ENCODE results near the gene TMC7. TPM values are rescaled to one million over a fixed set of nuclear protein-coding genes. Genes with fewer than 3 reads are reported as not detected.
"Not testable (repeated sequence)": the region's sequence is repeated elsewhere in the genome, so short reads cannot be mapped to it uniquely, and the experiment has no call there.

The TMC7 gene
- total RNA-seq, 2 experiments from 2014 or later = not detected

DNA sequence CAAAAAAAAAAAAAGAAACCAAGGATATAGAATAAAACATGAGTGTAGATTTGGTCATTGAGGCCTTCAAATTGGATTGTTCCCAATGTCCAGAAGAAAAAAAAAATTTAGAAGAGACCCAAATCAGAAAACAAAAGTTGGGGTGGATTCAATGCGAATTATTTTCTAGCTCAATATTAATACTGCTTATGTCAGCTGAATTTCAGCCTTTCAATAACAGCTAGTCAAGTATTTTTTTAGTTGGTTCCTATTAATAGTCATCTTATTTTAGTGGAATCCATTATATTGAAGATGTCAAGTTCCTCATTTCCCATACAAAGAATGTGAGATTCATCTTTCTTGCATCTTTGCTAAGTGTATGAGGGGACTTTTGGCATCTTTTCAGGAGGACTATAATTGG lies 1.5 kb downstream of the TMC7 start:
- DNase-seq; intact Hi-C loops (cut with micrococcal nuclease); H3K36me3 Mint-ChIP-seq (ENCODE audit: low read depth); H3K4me3 Mint-ChIP-seq; H3K4me1 Mint-ChIP-seq (ENCODE audit: low read depth); H3K27ac Mint-ChIP-seq; H3K9me3 Mint-ChIP-seq: not testable (repeated sequence)
- peaks cover 27% of the 10 kb centered on the region for H3K27me3 Mint-ChIP-seq (ENCODE audit: low read depth)
- CTCF ChIA-PET = interaction anchor here (0.6 kb wide), 1 partner anchor 180 kb away, joined by 3 read pairs; no protein-coding TSS in a partner anchor

DNA sequence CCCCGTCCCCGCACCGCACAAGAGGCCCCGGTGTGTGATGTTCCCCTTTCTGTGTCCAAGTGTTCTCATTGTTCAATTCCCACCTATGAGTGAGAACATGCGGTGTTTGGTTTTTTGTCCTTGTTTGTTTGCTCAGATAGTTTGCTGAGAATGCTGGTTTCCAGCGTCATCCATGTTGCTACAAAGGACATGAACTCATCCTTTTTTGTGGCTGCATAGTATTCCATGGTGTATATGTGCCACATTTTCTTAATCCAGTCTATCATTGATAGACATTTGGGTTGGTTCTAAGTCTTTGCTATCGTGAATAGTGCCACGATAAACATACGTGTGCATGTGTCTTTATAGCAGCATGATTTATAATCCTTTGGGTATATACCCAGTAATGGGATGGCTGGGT lies 8.0 kb downstream of the TMC7 start:
- H3K27me3 Mint-ChIP-seq (ENCODE audit: low read depth); H3K9me3 Mint-ChIP-seq; H3K4me3 Mint-ChIP-seq; intact Hi-C loops (cut with micrococcal nuclease); H3K27ac Mint-ChIP-seq; H3K36me3 Mint-ChIP-seq (ENCODE audit: low read depth); H3K4me1 Mint-ChIP-seq (ENCODE audit: low read depth); DNase-seq; CTCF ChIA-PET: not testable (repeated sequence)

DNA sequence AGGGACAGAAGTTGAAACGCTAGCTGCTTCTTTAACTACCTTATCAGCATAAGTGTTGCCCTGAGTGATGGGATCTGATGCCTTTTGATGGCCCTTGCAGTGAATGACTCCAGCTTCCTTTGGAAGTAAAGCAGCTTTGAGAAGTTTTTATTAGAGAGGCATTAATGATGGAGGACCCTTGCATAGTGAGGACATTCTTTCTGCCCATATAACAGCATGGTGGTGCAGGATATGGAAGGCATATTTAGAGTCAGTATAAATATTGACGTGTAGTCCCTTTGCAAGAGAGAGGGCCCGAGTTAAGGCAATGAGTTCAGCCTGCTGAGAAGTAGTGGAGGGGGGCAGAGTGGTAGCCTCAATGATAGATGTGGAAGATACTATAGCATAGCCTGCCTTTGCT lies 9.8 kb downstream of the TMC7 start:
- H3K9me3 Mint-ChIP-seq; H3K4me3 Mint-ChIP-seq; DNase-seq; H3K36me3 Mint-ChIP-seq (ENCODE audit: low read depth); H3K4me1 Mint-ChIP-seq (ENCODE audit: low read depth); CTCF ChIA-PET; intact Hi-C loops (cut with micrococcal nuclease); H3K27ac Mint-ChIP-seq; H3K27me3 Mint-ChIP-seq (ENCODE audit: low read depth): not testable (repeated sequence)

DNA sequence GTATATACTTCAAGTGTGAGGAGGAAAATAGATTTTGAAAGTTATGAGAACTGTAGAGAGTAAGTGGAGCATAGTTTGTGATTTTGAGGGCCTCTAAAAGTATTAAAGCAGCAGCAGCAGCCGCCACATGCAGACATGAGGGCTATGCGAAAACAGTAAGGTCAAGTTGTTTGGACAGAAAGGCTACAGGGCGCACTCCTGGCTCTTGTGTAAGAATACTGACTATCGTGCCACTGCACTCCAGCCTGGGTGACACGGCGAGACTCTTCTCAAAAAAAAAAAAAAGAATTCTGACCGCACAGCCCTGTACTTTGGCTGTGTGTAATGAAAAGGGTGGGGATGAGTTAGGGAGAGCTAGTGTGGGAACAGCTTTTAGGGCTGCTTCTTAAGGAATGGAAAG lies 10.4 kb downstream of the TMC7 start:
- H3K27ac Mint-ChIP-seq; intact Hi-C loops (cut with micrococcal nuclease); H3K36me3 Mint-ChIP-seq (ENCODE audit: low read depth); H3K9me3 Mint-ChIP-seq; H3K27me3 Mint-ChIP-seq (ENCODE audit: low read depth); H3K4me1 Mint-ChIP-seq (ENCODE audit: low read depth); H3K4me3 Mint-ChIP-seq; DNase-seq: not testable (repeated sequence)
- CTCF ChIA-PET = interaction anchor here (0.9 kb wide), 1 partner anchor 11 kb away, joined by 4 read pairs; no protein-coding TSS in a partner anchor

DNA sequence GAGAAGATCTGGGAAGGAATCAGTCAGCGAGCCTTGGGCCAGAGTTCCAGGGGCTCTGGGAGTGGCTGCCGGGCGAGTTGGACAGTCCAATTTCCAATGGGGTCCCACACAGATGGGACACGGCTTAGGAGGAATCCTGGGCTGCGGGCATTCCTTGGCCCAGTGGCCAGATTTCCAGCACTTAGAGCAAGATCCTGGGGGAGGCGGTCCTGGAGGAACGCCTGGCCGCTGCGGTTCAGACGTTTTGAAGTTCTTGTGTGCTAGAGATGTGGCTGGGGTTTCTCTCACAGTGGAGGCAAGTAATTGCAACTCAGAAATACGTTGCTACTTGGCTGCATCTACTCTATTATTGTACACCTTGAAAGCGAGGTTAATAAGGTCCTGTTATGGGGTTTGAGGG lies 11.7 kb downstream of the TMC7 start:
- CTCF ChIA-PET = interaction anchor here (0.7 kb wide), 1 partner anchor 15 kb away, joined by 3 read pairs; no protein-coding TSS in a partner anchor
- H3K9me3 Mint-ChIP-seq; H3K27ac Mint-ChIP-seq; DNase-seq; H3K4me3 Mint-ChIP-seq; H3K27me3 Mint-ChIP-seq (ENCODE audit: low read depth); intact Hi-C loops (cut with micrococcal nuclease); H3K4me1 Mint-ChIP-seq (ENCODE audit: low read depth); H3K36me3 Mint-ChIP-seq (ENCODE audit: low read depth): not testable (repeated sequence)

DNA sequence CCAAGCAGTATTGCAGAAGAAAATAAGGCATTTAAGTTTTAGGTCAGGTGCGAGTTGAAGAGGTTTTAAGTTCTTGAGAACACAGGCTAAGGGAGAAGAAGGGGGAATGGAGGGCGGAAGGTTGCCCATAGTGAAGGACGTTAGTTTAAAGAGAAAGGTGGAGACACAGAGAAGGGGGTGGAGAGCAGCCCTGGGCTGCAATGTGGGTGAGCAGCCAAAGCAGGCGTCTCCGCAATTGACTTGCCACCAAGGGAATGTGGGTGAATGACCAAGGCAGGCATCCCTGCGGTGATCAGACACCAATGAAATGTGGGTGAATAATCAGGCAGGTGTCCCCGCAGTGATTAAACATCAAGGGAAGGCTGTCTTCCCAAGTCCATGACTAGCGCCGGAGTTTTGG lies 12.8 kb downstream of the TMC7 start:
- H3K4me1 Mint-ChIP-seq (ENCODE audit: low read depth); H3K27me3 Mint-ChIP-seq (ENCODE audit: low read depth); H3K27ac Mint-ChIP-seq; intact Hi-C loops (cut with micrococcal nuclease); DNase-seq; H3K4me3 Mint-ChIP-seq; CTCF ChIA-PET; H3K9me3 Mint-ChIP-seq; H3K36me3 Mint-ChIP-seq (ENCODE audit: low read depth): not testable (repeated sequence)

DNA sequence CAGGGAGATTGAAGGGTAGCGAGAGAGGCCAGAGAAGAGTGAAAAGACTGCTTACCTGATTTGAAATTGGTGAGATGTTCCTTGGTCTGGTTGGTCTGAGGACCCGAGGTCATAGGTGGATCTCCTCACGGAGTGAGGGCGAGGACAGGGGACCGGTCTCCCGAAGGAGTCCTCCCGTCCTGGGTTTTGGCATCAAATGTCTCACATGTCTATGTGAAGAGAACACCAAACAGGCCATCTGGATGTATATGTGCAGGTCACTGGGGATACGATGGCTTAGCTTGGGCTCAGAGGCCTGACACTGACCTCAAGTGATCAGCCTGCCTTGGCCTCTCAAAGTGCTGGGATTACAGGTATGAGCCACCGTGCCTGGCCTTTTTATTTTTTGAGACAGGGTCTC lies 13.3 kb downstream of the TMC7 start:
- intact Hi-C loops (cut with micrococcal nuclease); H3K27ac Mint-ChIP-seq; H3K9me3 Mint-ChIP-seq; H3K4me1 Mint-ChIP-seq (ENCODE audit: low read depth); H3K4me3 Mint-ChIP-seq; DNase-seq; CTCF ChIA-PET; H3K27me3 Mint-ChIP-seq (ENCODE audit: low read depth); H3K36me3 Mint-ChIP-seq (ENCODE audit: low read depth): not testable (repeated sequence)

DNA sequence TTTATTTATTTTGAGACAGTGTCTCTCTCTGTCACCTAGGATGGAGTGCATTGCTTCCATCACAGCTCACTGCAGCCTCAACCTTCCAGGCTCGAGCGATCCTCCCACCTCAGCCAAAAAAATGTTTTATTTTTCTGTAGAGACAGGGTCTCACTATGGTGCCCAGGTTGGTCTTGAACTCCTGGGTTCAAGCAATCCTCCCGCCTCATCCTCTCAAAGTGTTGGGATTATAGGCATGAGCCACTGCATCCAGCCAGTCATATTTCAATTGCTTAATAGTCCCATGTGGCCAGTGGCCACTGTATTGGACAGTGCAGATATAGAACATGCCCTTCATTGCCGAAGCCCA lies 15.3 kb downstream of the TMC7 start:
- no peaks in the 10 kb centered on the region for H3K4me1 Mint-ChIP-seq (ENCODE audit: low read depth)
- no peak overlapping the region for H3K27ac Mint-ChIP-seq
- peaks cover 5% of the 10 kb centered on the region for H3K27me3 Mint-ChIP-seq (ENCODE audit: low read depth)
- H3K9me3 Mint-ChIP-seq = no peaks in the 10 kb centered on the region
- no peak for DNase-seq
- no peaks in the 10 kb centered on the region for H3K36me3 Mint-ChIP-seq (ENCODE audit: low read depth)
- no peak overlapping the region for H3K4me3 Mint-ChIP-seq
- CTCF ChIA-PET = no interaction called here
- intact Hi-C loops (cut with micrococcal nuclease) = no loop called here

DNA sequence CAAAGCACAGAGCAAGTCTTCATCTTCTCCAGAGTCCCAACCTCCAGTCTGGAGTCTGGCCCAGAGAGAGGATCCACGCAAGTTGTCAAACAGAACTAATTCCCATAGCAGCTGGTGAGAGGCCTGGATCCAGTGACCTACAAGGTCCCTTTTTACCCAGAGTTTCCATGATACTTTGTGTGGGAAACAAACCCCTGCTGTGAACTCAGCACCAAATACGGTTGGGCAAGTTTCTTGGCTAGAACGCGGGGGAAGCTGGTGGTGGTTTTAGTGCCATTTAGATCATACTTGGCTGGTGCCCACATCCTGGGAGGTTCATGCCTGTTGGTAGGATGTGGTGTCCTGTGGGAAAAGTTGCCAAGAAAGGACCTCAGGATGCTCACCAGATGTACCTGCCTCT lies 18.1 kb downstream of the TMC7 start:
- Mint-ChIP-seq H3K4me3 (no peak overlapping the region), H3K27ac (no peak overlapping the region), H3K4me1 (ENCODE audit: low read depth) (no peaks in the 10 kb centered on the region), H3K27me3 (ENCODE audit: low read depth) (peaks cover 3% of the 10 kb centered on the region), H3K9me3 (no peaks in the 10 kb centered on the region), H3K36me3 (ENCODE audit: low read depth) (no peaks in the 10 kb centered on the region)
- CTCF ChIA-PET = no interaction called here
- no peak for DNase-seq
- intact Hi-C loops (cut with micrococcal nuclease) = no loop called here

DNA sequence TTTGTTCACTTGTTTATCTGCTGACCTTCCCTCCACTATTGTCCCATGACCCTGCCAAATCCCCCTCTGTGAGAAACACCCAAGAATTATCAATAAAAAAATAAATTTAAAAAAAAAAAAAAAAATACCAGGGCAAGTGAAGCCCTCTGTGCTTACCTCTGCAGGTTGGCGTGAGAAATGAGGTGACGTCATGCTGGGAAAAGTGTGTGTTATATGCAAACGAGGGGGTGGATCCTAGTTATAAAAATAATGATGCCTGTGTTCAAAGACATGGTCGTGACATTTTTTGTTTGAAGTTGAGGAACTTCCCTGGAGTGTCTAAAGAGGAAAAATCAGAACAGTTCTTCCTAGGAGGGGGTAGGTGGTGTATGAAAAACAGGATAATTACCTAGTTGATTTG lies 20.2 kb downstream of the TMC7 start:
- DNase-seq = no peak
- H3K27ac Mint-ChIP-seq = no peak overlapping the region
- H3K4me1 Mint-ChIP-seq (ENCODE audit: low read depth) = no peaks in the 10 kb centered on the region
- peaks cover 3% of the 10 kb centered on the region for H3K27me3 Mint-ChIP-seq (ENCODE audit: low read depth)
- intact Hi-C loops (cut with micrococcal nuclease) = no loop called here
- H3K4me3 Mint-ChIP-seq = no peak overlapping the region
- CTCF ChIA-PET = no interaction called here
- no peaks in the 10 kb centered on the region for H3K36me3 Mint-ChIP-seq (ENCODE audit: low read depth)
- no peaks in the 10 kb centered on the region for H3K9me3 Mint-ChIP-seq

DNA sequence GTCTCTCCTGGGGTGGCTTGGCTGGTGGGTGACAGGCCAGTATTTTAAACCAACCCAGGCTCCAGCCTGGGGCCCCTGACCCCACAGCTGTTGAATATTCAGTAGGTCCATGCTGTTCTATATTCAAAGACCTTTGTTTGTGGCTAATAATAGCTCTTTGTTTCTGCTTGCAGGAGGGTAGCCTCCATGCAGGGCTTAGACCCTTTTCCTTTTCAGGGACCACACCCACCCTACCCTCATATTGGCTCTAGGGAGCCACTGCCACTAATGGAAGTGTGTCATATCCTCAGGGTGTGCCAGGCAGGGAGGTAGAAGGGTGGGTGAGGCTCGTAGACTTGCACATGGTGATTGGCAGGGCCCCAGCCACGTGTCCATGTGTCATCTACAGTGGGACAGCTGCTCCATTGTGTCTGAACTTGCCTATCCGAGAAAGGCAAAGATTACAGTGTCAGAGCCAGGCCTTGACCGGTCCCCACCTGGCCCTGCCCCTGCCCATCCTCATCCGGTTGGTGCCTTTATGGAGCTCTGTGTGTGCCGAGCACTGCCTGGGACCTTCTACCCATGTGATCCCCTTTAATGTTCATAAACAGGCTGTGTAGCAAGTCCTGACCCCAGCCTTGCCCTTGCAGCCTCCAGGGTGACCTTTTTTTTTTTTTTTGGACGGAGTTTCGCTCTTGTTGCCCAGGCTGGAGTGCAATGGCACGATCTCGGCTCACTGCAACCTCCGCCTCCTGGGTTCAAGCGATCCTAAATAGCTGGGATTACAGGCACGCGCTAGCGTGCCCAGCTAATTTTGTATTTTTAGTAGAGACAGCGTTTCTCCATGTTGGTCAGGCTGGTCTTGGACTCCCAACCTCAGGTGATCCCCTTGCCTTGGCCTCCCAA lies 22.1 kb downstream of the TMC7 start:
- H3K27me3 Mint-ChIP-seq (ENCODE audit: low read depth) = no peaks in the 10 kb centered on the region
- no peaks in the 10 kb centered on the region for H3K36me3 Mint-ChIP-seq (ENCODE audit: low read depth)
- CTCF ChIA-PET = no interaction called here
- no peak overlapping the region for H3K4me3 Mint-ChIP-seq
- DNase-seq = no peak
- no peaks in the 10 kb centered on the region for H3K4me1 Mint-ChIP-seq (ENCODE audit: low read depth)
- intact Hi-C loops (cut with micrococcal nuclease) = no loop called here
- H3K27ac Mint-ChIP-seq = no peak overlapping the region
- H3K9me3 Mint-ChIP-seq = peaks cover 3% of the 10 kb centered on the region

DNA sequence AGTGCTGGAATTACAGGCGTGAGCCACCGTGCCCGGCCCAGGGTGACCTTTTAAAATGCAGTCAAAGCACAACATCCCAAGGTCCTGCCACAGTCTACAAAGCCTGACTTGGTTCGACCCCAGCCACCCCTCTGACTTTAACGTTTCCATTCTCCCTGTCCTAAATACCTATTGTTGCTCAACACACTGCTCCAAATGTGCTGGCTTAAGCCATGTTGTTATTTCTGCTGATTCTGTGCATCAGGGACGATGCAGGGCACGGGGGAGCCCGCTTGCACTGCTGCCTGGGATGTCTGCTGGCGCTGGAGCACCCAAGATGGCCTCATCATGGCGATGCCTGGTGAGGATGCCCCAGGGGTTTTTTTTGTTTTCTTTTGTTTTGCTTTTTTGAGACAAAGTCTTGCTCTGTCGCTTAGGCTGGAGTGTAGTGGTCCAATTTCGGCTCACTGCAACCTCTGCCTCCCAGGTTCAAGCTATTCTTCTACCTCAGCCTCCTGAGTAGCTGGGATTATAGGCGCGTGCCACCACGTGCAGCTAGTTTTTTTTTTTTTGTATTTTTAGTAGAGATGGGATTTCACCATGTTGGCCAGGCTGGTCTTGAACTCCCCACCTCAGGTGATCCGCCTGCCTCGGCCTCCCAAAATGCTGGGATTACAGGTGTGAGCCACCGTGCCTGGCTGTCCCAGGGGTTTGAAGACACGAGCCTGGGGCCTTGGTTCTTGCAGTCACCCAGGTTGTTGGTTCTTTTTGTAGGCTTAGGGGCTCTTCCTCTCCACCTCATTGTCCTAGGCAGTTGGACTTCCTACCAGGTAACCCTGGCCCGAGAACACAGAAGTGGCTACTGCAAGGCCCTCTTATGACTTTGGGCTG lies 22.9 kb downstream of the TMC7 start:
- CTCF ChIA-PET = no interaction called here
- DNase-seq = no peak
- intact Hi-C loops (cut with micrococcal nuclease) = no loop called here
- no peak overlapping the region for H3K27ac Mint-ChIP-seq
- peaks cover 4% of the 10 kb centered on the region for H3K9me3 Mint-ChIP-seq
- no peaks in the 10 kb centered on the region for H3K27me3 Mint-ChIP-seq (ENCODE audit: low read depth)
- H3K36me3 Mint-ChIP-seq (ENCODE audit: low read depth) = no peaks in the 10 kb centered on the region
- no peaks in the 10 kb centered on the region for H3K4me1 Mint-ChIP-seq (ENCODE audit: low read depth)
- no peak overlapping the region for H3K4me3 Mint-ChIP-seq
